Esophagus muscularis mucosa (tissue), 4 donors: ENCODE results near the gene RTKN. TPM values are rescaled to one million over a fixed set of nuclear protein-coding genes. Genes with fewer than 3 reads are reported as not detected.

ENCODE experiments used
- DNase-seq: peaks from one replicate; pipeline ENCODE4 v3.0.0-alpha.2; 2017; ENCODE audit errors: extremely low spot score
- H3K27ac ChIP-seq, 4 donors: fragments of 200-600 bp; sonication (generic); replicated peaks in 1 of 4; 1 replicate in 3 of 4; 2 replicates in 1 of 4; pipeline ENCODE4 v1.5.1; 2016 to 2019; ENCODE audit warnings: mild to moderate bottlenecking in 1 of 4
- H3K27me3 ChIP-seq, 4 donors: fragments of 200-600 bp; sonication (generic); one replicate each; pipeline versions ENCODE4 v1.5.1 to v1.6.0; 2016 to 2019
- H3K36me3 ChIP-seq, 4 donors: fragments of 200-600 bp; sonication (generic); one replicate each; pipeline ENCODE4 v1.5.1; 2016 to 2019
- H3K4me1 ChIP-seq, 4 donors: fragments of 200-600 bp; sonication (generic); one replicate each; pipeline ENCODE4 v1.5.1; 2016 to 2019
- H3K4me3 ChIP-seq, 4 donors: fragments of 200-600 bp; sonication (generic); 1 replicate in 2 of 4; 2 replicates in 2 of 4; pipeline ENCODE4 v1.5.1; 2016 to 2019; ENCODE audit warnings: mild to moderate bottlenecking in 4 of 4, moderate library complexity in 1 of 4
- H3K9me3 ChIP-seq, 4 donors: fragments of 200-600 bp; sonication (generic); 1 replicate in 3 of 4; 2 replicates in 1 of 4; pipeline ENCODE4 v1.5.1; 2016 to 2019
- CTCF ChIP-seq, 3 experiments: fragments of 200-600 bp in 2 of 3; fragments of 450-650 bp in 1 of 3; sonication (generic) in 2 of 3; IDR thresholded peaks; one replicate each; pipeline ENCODE4 v1.5.1; 2017 to 2019; ENCODE audit warnings: antibody characterized with exemption in 3 of 3, mild to moderate bottlenecking in 2 of 3, moderate library complexity in 1 of 3
- EP300 ChIP-seq: sonication (generic); formaldehyde crosslinking; IDR thresholded peaks from one replicate; pipeline ENCODE4 v1.6.1; 2017; ENCODE audit warnings: antibody characterized with exemption
- POLR2A ChIP-seq: fragments of 450-650 bp; IDR thresholded peaks from one replicate; pipeline ENCODE4 v1.6.1; 2017; ENCODE audit warnings: antibody characterized with exemption, moderate library complexity, mild to moderate bottlenecking, low read depth
- POLR2AphosphoS5 ChIP-seq, 2 donors: sonication (generic); formaldehyde crosslinking; IDR thresholded peaks; one replicate each; pipeline ENCODE4 v1.6.1; 2017; ENCODE audit warnings: antibody characterized with exemption in 2 of 2
- WGBS: methylation state at CpG from one replicate; pipeline ENCODE4 v1.1.5; 2018; 5-methylcytosine and 5-hydroxymethylcytosine counted together
- intact Hi-C: fragments of 100-400 bp; cut with DNase I; formaldehyde crosslinking; loops from one replicate; pipeline ENCODE4 v1.15.1; 2023
- total RNA-seq, 4 donors: library from RNA; depleted of rRNA; stranded (reverse); fragments of >200 nt; gene quantifications; one replicate each; pipeline versions ENCODE4 v1.1.0 to v1.2.1, GENCODE V29; 2016

The RTKN gene
- total RNA-seq, 4 donors from 2014 or later, result 8.4 to 14.1 (median 11.3) TPM

- no peak overlapping the region for H3K27ac ChIP-seq
- intact Hi-C loops, result no loop called here
- no peaks in the 10 kb centered on the region for H3K9me3 ChIP-seq
- DNase-seq, result no peak
- WGBS, result 79% methylated on average over 3 of the region's 3 CpGs
- peaks cover 69 to 79% (median 76%) of the 10 kb centered on the region in 4 donors for H3K4me1 ChIP-seq
- TF ChIP-seq CTCF (IDR thresholded peaks at IDR 0.05) (no peak), POLR2A (no peak), EP300 (no peak), POLR2AphosphoS5 (IDR thresholded peaks at IDR 0.05) (no peak)
- peaks cover 11 to 18% (median 12%) of the 10 kb centered on the region in 4 donors for H3K36me3 ChIP-seq
- H3K4me3 ChIP-seq, result no peak overlapping the region
- H3K27me3 ChIP-seq, result no peaks in the 10 kb centered on the region
Observed at GRCh38 chr2:74381751-74382150, 60.0 kb downstream of the RTKN start.

- H3K4me1 ChIP-seq, result peaks cover 59 to 73% (median 69%) of the 10 kb centered on the region in 4 donors
- no peaks in the 10 kb centered on the region for H3K27me3 ChIP-seq
- intact Hi-C loops, result no loop called here
- DNase-seq, result no peak
- H3K4me3 ChIP-seq, result peak within 1 kb of the TSS; percentile 50 to 59 (median 54)
- 32% methylated on average over 12 of the region's 14 CpGs for WGBS
- TF ChIP-seq EP300, result no peak
- peak in 1 of 3 experiments; percentile 10 for TF ChIP-seq CTCF (IDR thresholded peaks at IDR 0.05)
- no peak for TF ChIP-seq POLR2A
- peak; percentile 58 to 72 for TF ChIP-seq POLR2AphosphoS5 (IDR thresholded peaks at IDR 0.05)
- H3K36me3 ChIP-seq, result peaks cover 13 to 34% (median 25%) of the 10 kb centered on the region in 4 donors
- H3K27ac ChIP-seq, result peak within 1 kb of the TSS; percentile 45 to 59 (median 54)
- no peaks in the 10 kb centered on the region for H3K9me3 ChIP-seq
Observed at GRCh38 chr2:74379851-74380789, 61.6 kb downstream of the RTKN start, which contains the start of gene DCTN1. Gene DCTN1, minus strand, starts transcription at chr2:74380311. Its CDS starts 274 bp downstream, at chr2:74380037.

- no peak for TF ChIP-seq CTCF (IDR thresholded peaks at IDR 0.05)
- TF ChIP-seq POLR2A, result no peak
- no peak for TF ChIP-seq POLR2AphosphoS5 (IDR thresholded peaks at IDR 0.05)
- no peak for TF ChIP-seq EP300
- Histone ChIP-seq H3K4me1 (peaks cover 58 to 73% (median 69%) of the 10 kb centered on the region in 4 donors), H3K9me3 (no peaks in the 10 kb centered on the region), H3K27ac (no peak overlapping the region), H3K4me3 (no peak overlapping the region), H3K27me3 (no peaks in the 10 kb centered on the region), H3K36me3 (peaks cover 13 to 32% (median 25%) of the 10 kb centered on the region in 4 donors)
- intact Hi-C loops, result no loop called here
- DNase-seq, result no peak
- 88% methylated on average over 10 of the region's 10 CpGs for WGBS
Observed at GRCh38 chr2:74378007-74378406, 63.7 kb downstream of the RTKN start.

- 88% methylated on average over 2 of the region's 2 CpGs for WGBS
- H3K27me3 ChIP-seq, result no peaks in the 10 kb centered on the region
- H3K36me3 ChIP-seq, result peaks cover 20 to 40% (median 34%) of the 10 kb centered on the region in 4 donors
- no peak overlapping the region for H3K4me3 ChIP-seq
- no peaks in the 10 kb centered on the region for H3K9me3 ChIP-seq
- H3K27ac ChIP-seq, result no peak overlapping the region
- DNase-seq, result no peak
- intact Hi-C loops, result no loop called here
- TF ChIP-seq POLR2AphosphoS5 (IDR thresholded peaks at IDR 0.05), result no peak
- TF ChIP-seq POLR2A, result no peak
- no peak for TF ChIP-seq EP300
- no peak for TF ChIP-seq CTCF (IDR thresholded peaks at IDR 0.05)
- peaks cover 52 to 60% (median 55%) of the 10 kb centered on the region in 4 donors for H3K4me1 ChIP-seq
Observed at GRCh38 chr2:74375838-74376237, 65.9 kb downstream of the RTKN start.

Other genes starting within 250 kb of the RTKN start
- gene MTHFD2, start 243.3 kb downstream of the RTKN start, total RNA-seq, result 10 to 100 TPM; 22.0 to 80.8 (median 43.5) TPM
- 1 to 10 TPM in 3 of 4 donors, under 1 TPM in 1; 0.50 to 1.8 (median 1.4) TPM for gene SLC4A5, start 98.5 kb downstream of the RTKN start, total RNA-seq
- 100 to 1,000 TPM; 136 to 188 (median 162) TPM for gene DCTN1, start 61.6 kb downstream of the RTKN start, total RNA-seq
- gene C2orf81, start 20.3 kb downstream of the RTKN start, total RNA-seq, result 1 to 10 TPM in 3 of 4 donors, under 1 TPM in 1; 0.66 to 4.6 (median 3.2) TPM
- 10 to 100 TPM in 2 of 4 donors, 1 to 10 TPM in 2; 7.6 to 14.6 (median 11.9) TPM for gene WDR54, start 20.2 kb downstream of the RTKN start, total RNA-seq
- gene INO80B, start 13.2 kb upstream of the RTKN start, total RNA-seq, result 10 to 100 TPM in 3 of 4 donors, 1 to 10 TPM in 1; 8.7 to 16.6 (median 10.6) TPM
- gene WBP1, start 16.5 kb upstream of the RTKN start, total RNA-seq, result 10 to 100 TPM; 40.0 to 56.4 (median 47.2) TPM
- 10 to 100 TPM; 20.8 to 38.7 (median 28.3) TPM for gene MOGS, start 23.4 kb upstream of the RTKN start, total RNA-seq
- gene MRPL53, start 30.7 kb upstream of the RTKN start, total RNA-seq, result 10 to 100 TPM; 15.4 to 40.4 (median 38.8) TPM
- gene CCDC142, start 41.1 kb upstream of the RTKN start, total RNA-seq, result 10 to 100 TPM in 3 of 4 donors, 1 to 10 TPM in 1; 9.6 to 27.8 (median 19.2) TPM
- 10 to 100 TPM; 17.4 to 23.0 (median 20.6) TPM for gene TTC31, start 41.1 kb upstream of the RTKN start, total RNA-seq
- 1 to 10 TPM in 1 of 4 donors, under 1 TPM in 3; 0.32 to 1.7 (median 0.84) TPM for gene LBX2, start 57.7 kb upstream of the RTKN start, total RNA-seq
- gene PCGF1, start 65.8 kb upstream of the RTKN start, total RNA-seq, result 10 to 100 TPM; 11.3 to 14.1 (median 12.7) TPM
- gene TLX2, start 72.5 kb upstream of the RTKN start, total RNA-seq, result under 1 TPM in 3 of 4 donors, not detected in 1; 0.42 to 0.99 (median 0.84) TPM
- gene DQX1, start 84.3 kb upstream of the RTKN start, total RNA-seq, result not detected
- 10 to 100 TPM; 83.6 to 95.1 (median 89.6) TPM for gene AUP1, start 87.8 kb upstream of the RTKN start, total RNA-seq
- 10 to 100 TPM; 29.7 to 37.9 (median 31.9) TPM for gene HTRA2, start 88.0 kb upstream of the RTKN start, total RNA-seq
- gene LOXL3, start 112.0 kb upstream of the RTKN start, total RNA-seq, result 1 to 10 TPM; 7.1 to 8.6 (median 7.7) TPM
- 10 to 100 TPM; 11.9 to 26.5 (median 19.3) TPM for gene DOK1, start 112.8 kb upstream of the RTKN start, total RNA-seq
- gene M1AP, start 206.4 kb upstream of the RTKN start, total RNA-seq, result under 1 TPM in 2 of 4 donors, not detected in 2; 0.17 to 0.42 TPM
- 1 to 10 TPM; 2.8 to 5.5 (median 5.3) TPM for gene SEMA4F, start 212.3 kb upstream of the RTKN start, total RNA-seq